HepG2 (cell line): ENCODE measurements around the gene INTS1. TPM values are rescaled to one million over a fixed set of nuclear protein-coding genes. Genes with fewer than 3 reads are reported as not detected.

Experiments used
- ARHGAP35 ChIP-seq: sonication (generic); formaldehyde crosslinking; IDR thresholded peaks from 2 replicates; pipeline ENCODE4 v1.9.0; 2022; ENCODE audit warnings: mild to moderate bottlenecking, inconsistent platforms, moderate library complexity, missing genetic modification reagents, borderline replicate concordance
- ATF4 ChIP-seq, 2 experiments: fragments of 450-650 bp in 1 of 2; sonication (generic) in 1 of 2; formaldehyde crosslinking; IDR thresholded peaks; 2 replicates each; pipeline versions ENCODE4 v1.5.0 to v1.8.0; 2020 to 2022; ENCODE audit warnings: mild to moderate bottlenecking in 1 of 2, missing genetic modification reagents in 1 of 2
- HNF4G ChIP-seq, 2 experiments: sonication (generic) in 1 of 2; formaldehyde crosslinking in 1 of 2; IDR thresholded peaks; 2 replicates each; pipeline versions ENCODE4 v1.4.0 to v1.6.1; 2011 to 2020; ENCODE audit warnings: borderline replicate concordance in 2 of 2, low read depth in 2 of 2, mild to moderate bottlenecking in 2 of 2, low read length in 1 of 2, missing genetic modification reagents in 1 of 2, moderate library complexity in 1 of 2
- MEF2D ChIP-seq: sonication (generic); formaldehyde crosslinking; IDR thresholded peaks from 2 replicates; pipeline ENCODE4 v1.5.1; 2020; ENCODE audit warnings: mild to moderate bottlenecking, missing genetic modification reagents
- NR2F6 ChIP-seq, 2 experiments: IDR thresholded peaks; 2 replicates each; pipeline ENCODE4 v1.6.1; 2016; ENCODE audit warnings: antibody characterized with exemption in 1 of 2, mild to moderate bottlenecking in 1 of 2
- PRDM10 ChIP-seq: sonication (generic); formaldehyde crosslinking; IDR thresholded peaks from 2 replicates; pipeline ENCODE4 v1.4.0; 2020; ENCODE audit warnings: low read depth, missing genetic modification reagents
- SOX6 ChIP-seq, 2 experiments: fragments of 450-650 bp in 1 of 2; sonication (generic) in 1 of 2; formaldehyde crosslinking in 1 of 2; IDR thresholded peaks; 2 replicates each; pipeline versions ENCODE4 v1.4.0 to v1.6.1; 2017 to 2020; ENCODE audit warnings: antibody characterized with exemption in 1 of 2, mild to moderate bottlenecking in 1 of 2, missing genetic modification reagents in 1 of 2
- SP1 ChIP-seq, 2 experiments: fragments of 450-650 bp in 1 of 2; sonication (generic) in 1 of 2; formaldehyde crosslinking in 1 of 2; IDR thresholded peaks; 2 replicates each; pipeline versions ENCODE4 v1.4.0 to v1.6.1; 2016 to 2020; ENCODE audit warnings: missing genetic modification reagents in 1 of 2
- TFE3 ChIP-seq: IDR thresholded peaks from 2 replicates; pipeline ENCODE4 v1.6.1; 2016
- THRA ChIP-seq: sonication (generic); formaldehyde crosslinking; IDR thresholded peaks from 2 replicates; pipeline ENCODE4 v1.4.0; 2020; ENCODE audit warnings: missing genetic modification reagents, borderline replicate concordance
- ZBTB49 ChIP-seq: sonication (generic); formaldehyde crosslinking; IDR thresholded peaks from 2 replicates; pipeline ENCODE4 v1.4.0; 2020; ENCODE audit warnings: missing genetic modification reagents, borderline replicate concordance
- ZBTB7A ChIP-seq: sonication (generic); formaldehyde crosslinking; IDR thresholded peaks from 2 replicates; pipeline ENCODE4 v1.8.0; 2022; ENCODE audit warnings: mild to moderate bottlenecking, missing genetic modification reagents
- ZNF432 ChIP-seq: sonication (generic); formaldehyde crosslinking; IDR thresholded peaks from 2 replicates; pipeline ENCODE4 v1.5.0; 2020; ENCODE audit warnings: missing genetic modification reagents, mild to moderate bottlenecking, borderline replicate concordance
- ZUFSP ChIP-seq: sonication (generic); formaldehyde crosslinking; IDR thresholded peaks from 2 replicates; pipeline ENCODE4 v1.9.0; 2021; ENCODE audit warnings: missing genetic modification reagents, mild to moderate bottlenecking, borderline replicate concordance
- polyA plus RNA-seq, 8 experiments: library from polyadenylated mRNA; depleted of rRNA in 3 of 8; stranded (reverse) in 7 of 8; unstranded in 1 of 8; fragments of >200 nt; fragmentation: Illumina TruSeq in 4 of 8; extraction: Trizol in 4 of 8; gene quantifications; 2 replicates each; pipeline versions ENCODE4 v1.2.1 to v1.2.3, GENCODE V29; 2011 to 2016; ENCODE audit warnings: low read depth in 4 of 8, missing spikeins in 1 of 8, mixed read lengths in 1 of 8; ENCODE audit not compliant: insufficient read depth in 1 of 8
- total RNA-seq, 5 experiments: library from RNA; depleted of rRNA; stranded (reverse); fragments of >200 nt; fragmentation: Illumina TruSeq; extraction: Trizol; gene quantifications; 2 replicates each; pipeline ENCODE4 v1.2.3, GENCODE V29; 2016; ENCODE audit warnings: low read depth in 1 of 5

Gene INTS1
- total and polyA plus RNA-seq, 2 of the 13 experiments (the other 11 are each of a cell fraction or from before 2014, with no cell fraction given): 13.7 to 29.0 TPM

GRCh38 chr7:1520539-1521234 lies 16.5 kb upstream of the INTS1 start (continued):
- no peak for TF ChIP-seq SP1 (IDR thresholded peaks at IDR 0.05)
- no peak; the same call in 1 of the 2 replicates for TF ChIP-seq SP1 (CRISPR knock-in tag; IDR thresholded peaks at IDR 0.05)
- TF ChIP-seq SOX6 (IDR thresholded peaks at IDR 0.05): no peak
- TF ChIP-seq SOX6 (CRISPR knock-in tag; IDR thresholded peaks at IDR 0.05): peak; percentile 99
- no peak for TF ChIP-seq ZBTB7A (CRISPR knock-in tag)
- TF ChIP-seq TFE3: peak; percentile 83
- TF ChIP-seq ATF4 (CRISPR knock-in tag; IDR thresholded peaks at IDR 0.05): peak in 1 of 2 experiments; percentile 93; a peak in 2 of 4 replicates
- TF ChIP-seq HNF4G (IDR thresholded peaks at IDR 0.05; ENCODE audit: borderline replicate concordance, low read depth, low read length): no peak
- TF ChIP-seq HNF4G (CRISPR knock-in tag; IDR thresholded peaks at IDR 0.05; ENCODE audit: borderline replicate concordance, low read depth): peak; percentile 50; the same call in 1 of the 2 replicates
- TF ChIP-seq MEF2D: peak; percentile 73
- TF ChIP-seq ZNF432 (CRISPR knock-in tag): no peak
- peak; percentile 57 for TF ChIP-seq NR2F6 (IDR thresholded peaks at IDR 0.05)
- TF ChIP-seq NR2F6 (CRISPR knock-in tag; IDR thresholded peaks at IDR 0.05): peak; percentile 80; the same call in 1 of the 2 replicates
- TF ChIP-seq ZUFSP (CRISPR knock-in tag): no peak
- peak; percentile 82 for TF ChIP-seq PRDM10 (CRISPR knock-in tag)
- TF ChIP-seq THRA (CRISPR knock-in tag): peak; percentile 63; the same call in 1 of the 2 replicates
- no peak for TF ChIP-seq ARHGAP35 (CRISPR knock-in tag)
- no peak for TF ChIP-seq ZBTB49 (CRISPR knock-in tag)
